Osteocyte (in vitro differentiated cells): ENCODE measurements around the gene KRTAP10-6. TPM values are rescaled to one million over a fixed set of nuclear protein-coding genes. Genes with fewer than 3 reads are reported as not detected.
A peak's percentile ranks its signal among the peaks of the same experiment; 100 is the strongest.

Experiments used
- DNase-seq: peaks from one replicate; pipeline ENCODE4 v3.0.0; 2021; ENCODE audit warnings: mixed read lengths; ENCODE audit not compliant: unreplicated experiment; ENCODE audit errors: extremely low spot score
- H3K27ac Mint-ChIP-seq: one replicate; pipeline ENCODE4 v1.8.0; 2021; ENCODE audit warnings: mild to moderate bottlenecking, mixed read lengths; ENCODE audit not compliant: unreplicated experiment
- H3K27me3 Mint-ChIP-seq: one replicate; pipeline ENCODE4 v1.8.0; 2021; ENCODE audit warnings: mixed read lengths; ENCODE audit not compliant: unreplicated experiment
- H3K36me3 Mint-ChIP-seq: one replicate; pipeline ENCODE4 v1.8.0; 2021; ENCODE audit warnings: mixed read lengths; ENCODE audit not compliant: unreplicated experiment
- H3K4me1 Mint-ChIP-seq: one replicate; pipeline ENCODE4 v1.8.0; 2021; ENCODE audit warnings: mixed read lengths; ENCODE audit not compliant: unreplicated experiment
- H3K4me3 Mint-ChIP-seq: one replicate; pipeline ENCODE4 v1.8.0; 2021; ENCODE audit warnings: mild to moderate bottlenecking, moderate library complexity, mixed read lengths; ENCODE audit not compliant: unreplicated experiment
- H3K9me3 Mint-ChIP-seq: one replicate; pipeline ENCODE4 v1.8.0; 2021; ENCODE audit warnings: mixed read lengths; ENCODE audit not compliant: unreplicated experiment
- CTCF ChIP-seq: fragments of 200-600 bp; sonication (generic); IDR thresholded peaks from 2 replicates; pipeline ENCODE4 v1.5.0; 2021; ENCODE audit warnings: antibody characterized with exemption, mild to moderate bottlenecking, moderate library complexity
- total RNA-seq: library from RNA; stranded (reverse); gene quantifications from 2 replicates; pipeline ENCODE4 v1.2.1, GENCODE V29; 2021

Gene KRTAP10-6
- total RNA-seq, 1 donor from 2014 or later: not detected

GRCh38 chr21:44609193-44609592 lies 16.9 kb upstream of the KRTAP10-6 start:
- no peak for DNase-seq
- H3K4me1 Mint-ChIP-seq: no peaks in the 10 kb centered on the region
- no peaks in the 10 kb centered on the region for H3K36me3 Mint-ChIP-seq
- TF ChIP-seq CTCF: no peak
- H3K9me3 Mint-ChIP-seq: peaks cover 26% of the 10 kb centered on the region
- no peak overlapping the region for H3K4me3 Mint-ChIP-seq
- peaks cover 18% of the 10 kb centered on the region for H3K27me3 Mint-ChIP-seq
- H3K27ac Mint-ChIP-seq: no peak overlapping the region

- H3K36me3 Mint-ChIP-seq: no peaks in the 10 kb centered on the region
- H3K4me3 Mint-ChIP-seq: no peak overlapping the region
- H3K9me3 Mint-ChIP-seq: peaks cover 25% of the 10 kb centered on the region
- H3K27me3 Mint-ChIP-seq: peaks cover 25% of the 10 kb centered on the region
- peak; percentile 27 for DNase-seq
- TF ChIP-seq CTCF: no peak
- no peaks in the 10 kb centered on the region for H3K4me1 Mint-ChIP-seq
- H3K27ac Mint-ChIP-seq: no peak overlapping the region
Measured at GRCh38 chr21:44606495-44606894, 14.2 kb upstream of the KRTAP10-6 start.

GRCh38 chr21:44603911-44604310 lies 11.6 kb upstream of the KRTAP10-6 start:
- no peaks in the 10 kb centered on the region for H3K36me3 Mint-ChIP-seq
- peaks cover 8% of the 10 kb centered on the region for H3K9me3 Mint-ChIP-seq
- no peak overlapping the region for H3K27ac Mint-ChIP-seq

GRCh38 chr21:44603109-44603875 lies 11.0 kb upstream of the KRTAP10-6 start:
- Mint-ChIP-seq H3K36me3 (no peaks in the 10 kb centered on the region), H3K4me3 (no peak overlapping the region), H3K4me1 (no peaks in the 10 kb centered on the region), H3K27ac (no peak overlapping the region), H3K27me3 (peaks cover 35% of the 10 kb centered on the region), H3K9me3 (peaks cover 5% of the 10 kb centered on the region)
- TF ChIP-seq CTCF: no peak
- DNase-seq: peak; percentile 73

More at GRCh38 chr21:44603911-44604310, 11.6 kb upstream of the KRTAP10-6 start:
- TF ChIP-seq CTCF: no peak
- no peak overlapping the region for H3K4me3 Mint-ChIP-seq
- H3K4me1 Mint-ChIP-seq: no peaks in the 10 kb centered on the region
- peaks cover 31% of the 10 kb centered on the region for H3K27me3 Mint-ChIP-seq
- peak; percentile 53 for DNase-seq

GRCh38 chr21:44602463-44602850 lies 10.2 kb upstream of the KRTAP10-6 start:
- Mint-ChIP-seq H3K27ac (no peak overlapping the region), H3K4me1 (no peaks in the 10 kb centered on the region), H3K27me3 (peaks cover 41% of the 10 kb centered on the region), H3K36me3 (no peaks in the 10 kb centered on the region), H3K4me3 (no peak overlapping the region), H3K9me3 (peaks cover 5% of the 10 kb centered on the region)
- no peak for TF ChIP-seq CTCF
- DNase-seq: peak; percentile 49
